PFSK-1 (cell line): Measurements from ENCODE around the gene BRINP1.

Source experiments
- FOXP2 ChIP-seq: optimal IDR thresholded peaks from 2 replicates; pipeline ENCODE3; 2011; ENCODE audit warnings: borderline replicate concordance, control low read depth, inconsistent platforms; ENCODE audit not compliant: insufficient read depth; ENCODE audit errors: extremely low read length, extremely low read depth
- POLR2AphosphoS5 ChIP-seq: IDR thresholded peaks from 2 replicates; pipeline ENCODE4 v1.6.1; 2012; ENCODE audit warnings: low read depth, mild to moderate bottlenecking, control low read depth, low read length, moderate library complexity
- REST ChIP-seq, 2 experiments: IDR thresholded peaks; 2 replicates each; pipeline versions ENCODE4 v1.6.1 to v1.8.0; 2011 to 2012; ENCODE audit warnings: low read depth in 2 of 2, low read length in 2 of 2, control low read depth in 1 of 2, inconsistent platforms in 1 of 2, mild to moderate bottlenecking in 1 of 2, moderate library complexity in 1 of 2; ENCODE audit not compliant: insufficient read depth in 1 of 2
- SIN3A ChIP-seq: IDR thresholded peaks from 2 replicates; pipeline ENCODE4 v1.6.1; 2012; ENCODE audit warnings: mild to moderate bottlenecking, low read length, moderate library complexity, borderline replicate concordance; ENCODE audit not compliant: insufficient read depth
- TAF1 ChIP-seq: IDR thresholded peaks from 2 replicates; pipeline ENCODE4 v1.6.1; 2012; ENCODE audit warnings: low read length, control low read depth, borderline replicate concordance; ENCODE audit not compliant: insufficient read depth

GRCh38 chr9:119310741-119311140, 58.5 kb downstream of the BRINP1 start:
- TF ChIP-seq REST (IDR thresholded peaks at IDR 0.05; ENCODE audit: insufficient read depth in 1 of 2, low read depth in 2 of 2, low read length in 2 of 2) (no peak), SIN3A (no peak), TAF1 (no peak), FOXP2 (no peak), POLR2AphosphoS5 (no peak)
